Neural cell (in vitro differentiated cells): ENCODE data around the gene STMN3.

ENCODE experiments used
- EP300 ChIP-seq: fragments of 450-650 bp; conservative IDR thresholded peaks from 2 replicates; pipeline ENCODE4 v1.6.1; 2014; ENCODE audit warnings: antibody characterized with exemption, mild to moderate bottlenecking, moderate library complexity; ENCODE audit not compliant: poor library complexity, severe bottlenecking
- EZH2 ChIP-seq: fragments of 200-600, 300-800 bp; shearing (Covaris generic), sonication (generic); IDR thresholded peaks from 2 replicates; pipeline ENCODE4 v1.6.1; 2014; ENCODE audit warnings: antibody characterized with exemption, low read length, borderline replicate concordance, mild to moderate bottlenecking; ENCODE audit not compliant: insufficient read depth, poor library complexity, severe bottlenecking
- POLR2AphosphoS5 ChIP-seq: IDR thresholded peaks from 2 replicates; pipeline ENCODE4 v1.6.1; 2012
- TF ChIP-seq, protein P1 (sequence below): fragments of 450-650 bp; IDR thresholded peaks from 2 replicates; pipeline ENCODE4 v1.5.1; 2014; ENCODE audit warnings: antibody characterized with exemption, mild to moderate bottlenecking, moderate library complexity; ENCODE audit not compliant: poor library complexity, severe bottlenecking

- TF ChIP-seq, protein P1, sequence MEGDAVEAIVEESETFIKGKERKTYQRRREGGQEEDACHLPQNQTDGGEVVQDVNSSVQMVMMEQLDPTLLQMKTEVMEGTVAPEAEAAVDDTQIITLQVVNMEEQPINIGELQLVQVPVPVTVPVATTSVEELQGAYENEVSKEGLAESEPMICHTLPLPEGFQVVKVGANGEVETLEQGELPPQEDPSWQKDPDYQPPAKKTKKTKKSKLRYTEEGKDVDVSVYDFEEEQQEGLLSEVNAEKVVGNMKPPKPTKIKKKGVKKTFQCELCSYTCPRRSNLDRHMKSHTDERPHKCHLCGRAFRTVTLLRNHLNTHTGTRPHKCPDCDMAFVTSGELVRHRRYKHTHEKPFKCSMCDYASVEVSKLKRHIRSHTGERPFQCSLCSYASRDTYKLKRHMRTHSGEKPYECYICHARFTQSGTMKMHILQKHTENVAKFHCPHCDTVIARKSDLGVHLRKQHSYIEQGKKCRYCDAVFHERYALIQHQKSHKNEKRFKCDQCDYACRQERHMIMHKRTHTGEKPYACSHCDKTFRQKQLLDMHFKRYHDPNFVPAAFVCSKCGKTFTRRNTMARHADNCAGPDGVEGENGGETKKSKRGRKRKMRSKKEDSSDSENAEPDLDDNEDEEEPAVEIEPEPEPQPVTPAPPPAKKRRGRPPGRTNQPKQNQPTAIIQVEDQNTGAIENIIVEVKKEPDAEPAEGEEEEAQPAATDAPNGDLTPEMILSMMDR, result no peak
- no peak for TF ChIP-seq POLR2AphosphoS5
- no peak for TF ChIP-seq EP300
- no peak for TF ChIP-seq EZH2
Observed at GRCh38 chr20:63686492-63687321, 33.5 kb upstream of the STMN3 start.
